WTC11 (cell line): Measurements from ENCODE around the gene HINFP. TPM values are rescaled to one million over a fixed set of nuclear protein-coding genes. Genes with fewer than 3 reads are reported as not detected.

Experiments
- ATAC-seq: fragments of 200-7000 bp; cut with Tn5 transposase; 2 replicates; pipeline ENCODE4 v1.10.0; 2021; ENCODE audit warnings: mild to moderate bottlenecking, moderate library complexity
- CTCF ChIA-PET: fragments of 300-600 bp; sonication (Branson Sonifier 250); formaldehyde crosslinking; loops from one replicate; lab custom pipeline; 2021; ENCODE audit warnings: antibody characterized with exemption; lab: Charles Lee
- POLR2A ChIA-PET: fragments of 350-600 bp; sonication (Branson Sonifier 250); formaldehyde crosslinking; loops from one replicate; lab custom pipeline; 2021; ENCODE audit warnings: antibody characterized with exemption; lab: Charles Lee
- DNase-seq: peaks from one replicate; pipeline ENCODE4 v3.0.0; 2021; ENCODE audit warnings: low spot score
- H3K27ac Mint-ChIP-seq: 2 replicates; pipeline ENCODE4 v1.8.0; 2021; ENCODE audit warnings: mixed read lengths
- H3K27me3 Mint-ChIP-seq: 2 replicates; pipeline ENCODE4 v1.8.0; 2021; ENCODE audit warnings: low read depth, mild to moderate bottlenecking, moderate library complexity, mixed read lengths
- H3K36me3 Mint-ChIP-seq: 2 replicates; pipeline ENCODE4 v1.8.0; 2021; ENCODE audit warnings: mixed read lengths
- H3K4me1 Mint-ChIP-seq: 2 replicates; pipeline ENCODE4 v1.8.0; 2022; ENCODE audit warnings: mixed read lengths
- H3K4me3 Mint-ChIP-seq: 2 replicates; pipeline ENCODE4 v1.8.0; 2021; ENCODE audit warnings: mild to moderate bottlenecking, moderate library complexity, mixed read lengths
- H3K9me3 Mint-ChIP-seq: 2 replicates; pipeline ENCODE4 v1.8.0; 2021; ENCODE audit warnings: mixed read lengths
- ATF6 ChIP-seq: sonication (generic); formaldehyde crosslinking; IDR thresholded peaks from 2 replicates; pipeline ENCODE4 v1.8.1; 2023; ENCODE audit warnings: mild to moderate bottlenecking, missing genetic modification reagents
- CBFB ChIP-seq: sonication (generic); formaldehyde crosslinking; IDR thresholded peaks from 2 replicates; pipeline ENCODE4 v1.8.1; 2022; ENCODE audit warnings: mild to moderate bottlenecking, low read depth, missing genetic modification reagents
- ELF4 ChIP-seq: sonication (generic); formaldehyde crosslinking; IDR thresholded peaks from 2 replicates; pipeline ENCODE4 v1.8.1; 2022; ENCODE audit warnings: low read depth, mild to moderate bottlenecking, moderate library complexity, missing genetic modification reagents
- IRF2 ChIP-seq: sonication (generic); formaldehyde crosslinking; IDR thresholded peaks from 2 replicates; pipeline ENCODE4 v1.8.0; 2022; ENCODE audit warnings: low read depth, missing genetic modification reagents, borderline replicate concordance
- MYBL2 ChIP-seq: sonication (generic); formaldehyde crosslinking; IDR thresholded peaks from 2 replicates; pipeline ENCODE4 v1.8.1; 2023; ENCODE audit warnings: mild to moderate bottlenecking, moderate library complexity, missing genetic modification reagents
- SMAD4 ChIP-seq: sonication (generic); formaldehyde crosslinking; IDR thresholded peaks from 2 replicates; pipeline ENCODE4 v1.8.0; 2022; ENCODE audit warnings: mild to moderate bottlenecking, missing genetic modification reagents
- USF1 ChIP-seq: sonication (generic); formaldehyde crosslinking; IDR thresholded peaks from 2 replicates; pipeline ENCODE4 v1.8.0; 2022; ENCODE audit warnings: mild to moderate bottlenecking, missing genetic modification reagents
- ZNF416 ChIP-seq: fragments of 250-450 bp; sonication (Bioruptor Pico); IDR thresholded peaks from 2 replicates; pipeline ENCODE4 v1.9.0; 2021; ENCODE audit warnings: mild to moderate bottlenecking, inconsistent platforms
- ZNF532 ChIP-seq: fragments of 250-450 bp; sonication (Bioruptor Pico); IDR thresholded peaks from 2 replicates; pipeline ENCODE4 v1.9.0; 2021; ENCODE audit warnings: mild to moderate bottlenecking, borderline replicate concordance
- total RNA-seq: library from RNA; stranded (reverse); gene quantifications from 3 replicates; pipeline ENCODE4 v1.2.3, GENCODE V29; 2021
- TF ChIP-seq, protein P1 (sequence below): sonication (generic); formaldehyde crosslinking; IDR thresholded peaks from 2 replicates; pipeline ENCODE4 v1.8.1; 2022; ENCODE audit warnings: mild to moderate bottlenecking, moderate library complexity, missing genetic modification reagents
- TF ChIP-seq, protein P2 (sequence below): sonication (generic); formaldehyde crosslinking; IDR thresholded peaks from 2 replicates; pipeline ENCODE4 v1.8.1; 2022; ENCODE audit warnings: low read depth, mild to moderate bottlenecking, moderate library complexity, missing genetic modification reagents, borderline replicate concordance
- TF ChIP-seq, protein P3 (sequence below): sonication (generic); formaldehyde crosslinking; conservative IDR thresholded peaks from 2 replicates; pipeline ENCODE4 v1.8.1; 2023; ENCODE audit warnings: mild to moderate bottlenecking, low read depth, missing genetic modification reagents, moderate library complexity

The HINFP gene
- total RNA-seq, 1 experiment from 2014 or later, result 35.4 TPM

DNA sequence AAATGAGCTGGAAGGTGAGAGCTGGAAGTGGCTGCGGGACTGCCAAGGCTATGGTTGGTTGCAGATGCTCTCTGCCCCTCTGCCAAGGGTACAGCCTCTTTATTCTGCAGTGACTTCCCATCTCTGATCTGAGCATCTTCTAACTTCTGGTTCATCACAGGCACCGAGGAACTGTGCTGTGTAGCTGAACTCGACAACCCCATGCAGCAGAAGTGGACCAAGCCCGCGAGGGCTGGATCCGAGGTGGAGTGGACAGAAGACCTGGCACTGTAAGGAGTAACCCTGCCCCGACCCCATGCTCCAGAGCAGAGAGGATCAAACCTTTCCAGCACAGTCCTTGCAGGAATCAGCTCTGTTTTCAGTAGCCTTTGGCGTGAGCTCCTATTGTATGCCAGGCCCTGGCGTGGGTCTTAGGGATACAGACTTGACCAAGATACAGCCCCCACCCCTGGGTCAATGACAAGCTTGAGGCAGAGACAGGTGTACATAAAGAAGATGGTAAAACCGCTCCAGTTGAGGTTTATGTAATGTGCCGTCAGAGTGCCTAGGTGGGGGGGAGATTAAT is 9.9 kb upstream of the HINFP start:
- Mint-ChIP-seq H3K27ac (no peak overlapping the region), H3K4me3 (no peak overlapping the region), H3K36me3 (no peaks in the 10 kb centered on the region; the same call in 1 of the 2 replicates), H3K4me1 (peaks cover 29% of the 10 kb centered on the region), H3K9me3 (no peaks in the 10 kb centered on the region), H3K27me3 (peaks cover 18% of the 10 kb centered on the region)
- ATAC-seq (no peak), DNase-seq (no peak)
- TF ChIP-seq MYBL2 (CRISPR knock-in tag) (no peak), ZNF532 (CRISPR knock-in tag) (no peak), CBFB (CRISPR knock-in tag) (no peak), USF1 (no peak), ZNF416 (no peak), ATF6 (CRISPR knock-in tag) (no peak), SMAD4 (no peak), ELF4 (CRISPR knock-in tag) (no peak), IRF2 (CRISPR knock-in tag) (no peak)
- TF ChIP-seq, protein P1, sequence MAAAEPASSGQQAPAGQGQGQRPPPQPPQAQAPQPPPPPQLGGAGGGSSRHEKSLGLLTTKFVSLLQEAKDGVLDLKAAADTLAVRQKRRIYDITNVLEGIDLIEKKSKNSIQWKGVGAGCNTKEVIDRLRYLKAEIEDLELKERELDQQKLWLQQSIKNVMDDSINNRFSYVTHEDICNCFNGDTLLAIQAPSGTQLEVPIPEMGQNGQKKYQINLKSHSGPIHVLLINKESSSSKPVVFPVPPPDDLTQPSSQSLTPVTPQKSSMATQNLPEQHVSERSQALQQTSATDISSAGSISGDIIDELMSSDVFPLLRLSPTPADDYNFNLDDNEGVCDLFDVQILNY (CRISPR knock-in tag), result no peak
- TF ChIP-seq, protein P2, sequence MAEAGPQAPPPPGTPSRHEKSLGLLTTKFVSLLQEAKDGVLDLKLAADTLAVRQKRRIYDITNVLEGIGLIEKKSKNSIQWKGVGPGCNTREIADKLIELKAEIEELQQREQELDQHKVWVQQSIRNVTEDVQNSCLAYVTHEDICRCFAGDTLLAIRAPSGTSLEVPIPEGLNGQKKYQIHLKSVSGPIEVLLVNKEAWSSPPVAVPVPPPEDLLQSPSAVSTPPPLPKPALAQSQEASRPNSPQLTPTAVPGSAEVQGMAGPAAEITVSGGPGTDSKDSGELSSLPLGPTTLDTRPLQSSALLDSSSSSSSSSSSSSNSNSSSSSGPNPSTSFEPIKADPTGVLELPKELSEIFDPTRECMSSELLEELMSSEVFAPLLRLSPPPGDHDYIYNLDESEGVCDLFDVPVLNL, result no peak
- TF ChIP-seq, protein P3, sequence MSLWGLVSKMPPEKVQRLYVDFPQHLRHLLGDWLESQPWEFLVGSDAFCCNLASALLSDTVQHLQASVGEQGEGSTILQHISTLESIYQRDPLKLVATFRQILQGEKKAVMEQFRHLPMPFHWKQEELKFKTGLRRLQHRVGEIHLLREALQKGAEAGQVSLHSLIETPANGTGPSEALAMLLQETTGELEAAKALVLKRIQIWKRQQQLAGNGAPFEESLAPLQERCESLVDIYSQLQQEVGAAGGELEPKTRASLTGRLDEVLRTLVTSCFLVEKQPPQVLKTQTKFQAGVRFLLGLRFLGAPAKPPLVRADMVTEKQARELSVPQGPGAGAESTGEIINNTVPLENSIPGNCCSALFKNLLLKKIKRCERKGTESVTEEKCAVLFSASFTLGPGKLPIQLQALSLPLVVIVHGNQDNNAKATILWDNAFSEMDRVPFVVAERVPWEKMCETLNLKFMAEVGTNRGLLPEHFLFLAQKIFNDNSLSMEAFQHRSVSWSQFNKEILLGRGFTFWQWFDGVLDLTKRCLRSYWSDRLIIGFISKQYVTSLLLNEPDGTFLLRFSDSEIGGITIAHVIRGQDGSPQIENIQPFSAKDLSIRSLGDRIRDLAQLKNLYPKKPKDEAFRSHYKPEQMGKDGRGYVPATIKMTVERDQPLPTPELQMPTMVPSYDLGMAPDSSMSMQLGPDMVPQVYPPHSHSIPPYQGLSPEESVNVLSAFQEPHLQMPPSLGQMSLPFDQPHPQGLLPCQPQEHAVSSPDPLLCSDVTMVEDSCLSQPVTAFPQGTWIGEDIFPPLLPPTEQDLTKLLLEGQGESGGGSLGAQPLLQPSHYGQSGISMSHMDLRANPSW (CRISPR knock-in tag), result no peak
- ChIA-PET CTCF (interaction anchor here (0.8 to 1.4 kb wide), 2 partner anchors 9 to 10 kb away, joined by 3 to 4 read pairs; partner anchors contain the start of gene HINFP), POLR2A (no interaction called here)
